GM23338 (cell line): ENCODE measurements around the gene DYNC2LI1. TPM values are rescaled to one million over a fixed set of nuclear protein-coding genes. Genes with fewer than 3 reads are reported as not detected.

Experiments
- ATAC-seq: fragments of 200-7000 bp; cut with Tn5 transposase; 3 replicates; pipeline ENCODE4 v1.9.1; 2020
- DNase-seq: peaks from one replicate; pipeline ENCODE4 v3.0.0-alpha.2; 2015; ENCODE audit warnings: low spot score
- H2AFZ ChIP-seq: fragments of 200-600 bp; sonication (generic); 2 replicates; pipeline ENCODE4 v1.8.0; 2016; ENCODE audit warnings: antibody characterized with exemption, mild to moderate bottlenecking, moderate library complexity
- H3F3A ChIP-seq: fragments of 200-600 bp; sonication (generic); replicated peaks from 2 replicates; pipeline ENCODE4 v1.8.0; 2017; ENCODE audit warnings: antibody characterized with exemption, mixed run types, low read depth
- H3K27ac ChIP-seq: fragments of 200-600 bp; sonication (generic); 2 replicates; pipeline ENCODE4 v1.6.1; 2016; ENCODE audit warnings: low read depth
- H3K27me3 ChIP-seq: fragments of 200-600 bp; sonication (generic); 2 replicates; pipeline ENCODE4 v1.8.0; 2016; ENCODE audit warnings: mild to moderate bottlenecking, mixed run types, moderate library complexity; ENCODE audit not compliant: insufficient read depth
- H3K36me3 ChIP-seq: fragments of 200-600 bp; sonication (generic); 2 replicates; pipeline ENCODE4 v1.8.0; 2016; ENCODE audit warnings: mild to moderate bottlenecking; ENCODE audit not compliant: insufficient read depth
- H3K4me1 ChIP-seq: fragments of 200-600 bp; sonication (generic); 2 replicates; pipeline ENCODE4 v1.8.0; 2016; ENCODE audit warnings: mild to moderate bottlenecking, moderate library complexity; ENCODE audit not compliant: insufficient read depth
- H3K4me2 ChIP-seq: fragments of 200-600 bp; sonication (generic); 2 replicates; pipeline ENCODE4 v1.7.1; 2017; ENCODE audit warnings: mixed run types
- H3K4me3 ChIP-seq: fragments of 200-600 bp; sonication (generic); 2 replicates; pipeline ENCODE4 v1.6.1; 2016; ENCODE audit warnings: mixed run types
- H3K79me2 ChIP-seq: fragments of 200-600 bp; sonication (generic); replicated peaks from 2 replicates; pipeline ENCODE4 v1.8.0; 2017; ENCODE audit warnings: mild to moderate bottlenecking; ENCODE audit not compliant: insufficient read depth
- H3K9me2 ChIP-seq: fragments of 200-600 bp; sonication (generic); 2 replicates; pipeline ENCODE4 v1.8.0; 2017; ENCODE audit not compliant: insufficient read depth
- H4K20me1 ChIP-seq: fragments of 200-600 bp; sonication (generic); replicated peaks from 2 replicates; pipeline ENCODE4 v1.8.0; 2017; ENCODE audit warnings: mild to moderate bottlenecking; ENCODE audit not compliant: insufficient read depth
- H3K27ac Mint-ChIP-seq: 2 replicates; pipeline ENCODE4 v1.8.0; 2020; ENCODE audit warnings: inconsistent platforms, mild to moderate bottlenecking, moderate library complexity, mixed read lengths
- H3K27me3 Mint-ChIP-seq: 3 replicates; pipeline ENCODE4 v1.8.0; 2022; ENCODE audit warnings: low read depth, mild to moderate bottlenecking, moderate library complexity, mixed read lengths, inconsistent platforms; ENCODE audit not compliant: insufficient read depth, poor library complexity
- H3K36me3 Mint-ChIP-seq: 3 replicates; pipeline ENCODE4 v1.8.0; 2021; ENCODE audit warnings: low read depth, mild to moderate bottlenecking, inconsistent platforms, moderate library complexity, mixed read lengths
- H3K4me1 Mint-ChIP-seq: 3 replicates; pipeline ENCODE4 v1.8.0; 2020; ENCODE audit warnings: mild to moderate bottlenecking, inconsistent platforms, mixed read lengths
- H3K4me3 Mint-ChIP-seq: 3 replicates; pipeline ENCODE4 v1.8.0; 2021; ENCODE audit warnings: moderate library complexity, mild to moderate bottlenecking, inconsistent platforms, mixed read lengths
- H3K9me3 Mint-ChIP-seq: 3 replicates; pipeline ENCODE4 v1.8.0; 2020; ENCODE audit warnings: moderate library complexity, mild to moderate bottlenecking, inconsistent platforms, mixed read lengths
- CREB1 ChIP-seq: fragments of 250-450 bp; sonication (Bioruptor Pico); IDR thresholded peaks from 2 replicates; pipeline ENCODE4 v1.5.0; 2020; ENCODE audit warnings: low read depth, mild to moderate bottlenecking, moderate library complexity
- ETS1 ChIP-seq: IDR thresholded peaks from 2 replicates; pipeline ENCODE4 v1.6.1; 2016; ENCODE audit warnings: antibody characterized with exemption
- EZH2 ChIP-seq: fragments of 200-600 bp; sonication (generic); IDR thresholded peaks from one replicate; pipeline ENCODE4 v1.8.0; 2017; ENCODE audit warnings: antibody characterized with exemption, mild to moderate bottlenecking, low read depth; ENCODE audit not compliant: unreplicated experiment
- EZH2phosphoT487 ChIP-seq: fragments of 200-600 bp; sonication (generic); IDR thresholded peaks from one replicate; pipeline ENCODE4 v1.8.1; 2018; ENCODE audit warnings: antibody characterized with exemption; ENCODE audit not compliant: unreplicated experiment
- JUNB ChIP-seq: IDR thresholded peaks from one replicate; pipeline ENCODE4 v1.6.1; 2016; ENCODE audit warnings: antibody characterized with exemption; ENCODE audit not compliant: unreplicated experiment
- NANOG ChIP-seq: IDR thresholded peaks from 2 replicates; pipeline ENCODE4 v1.6.1; 2016; ENCODE audit warnings: antibody characterized with exemption, borderline replicate concordance
- POLR2AphosphoS5 ChIP-seq: IDR thresholded peaks from 2 replicates; pipeline ENCODE4 v1.6.1; 2016; ENCODE audit warnings: antibody characterized with exemption, low read depth
- STAT1 ChIP-seq: IDR thresholded peaks from one replicate; pipeline ENCODE4 v1.6.1; 2016; ENCODE audit warnings: antibody characterized with exemption; ENCODE audit not compliant: unreplicated experiment
- ZNF114 ChIP-seq: fragments of 250-450 bp; sonication (Bioruptor Pico); IDR thresholded peaks from 2 replicates; pipeline ENCODE4 v1.5.0; 2020; ENCODE audit warnings: mild to moderate bottlenecking, moderate library complexity
- ZNF331 ChIP-seq: fragments of 250-450 bp; sonication (Bioruptor Pico); IDR thresholded peaks from 2 replicates; pipeline ENCODE4 v1.5.0; 2020; ENCODE audit warnings: low read depth, mild to moderate bottlenecking, moderate library complexity
- ZNF462 ChIP-seq: fragments of 250-450 bp; sonication (Bioruptor Pico); IDR thresholded peaks from 2 replicates; pipeline ENCODE4 v1.5.0; 2020; ENCODE audit warnings: mild to moderate bottlenecking, moderate library complexity
- polyA plus RNA-seq: library from polyadenylated mRNA; unstranded; fragments of >200 nt; fragmentation: Nextera tagmentation; extraction: Ambion mirVana; gene quantifications from 2 replicates; pipeline ENCODE4 v1.2.1, GENCODE V29; 2016
- total RNA-seq: library from RNA; depleted of rRNA; stranded (reverse); fragments of >200 nt; shearing (Covaris generic); gene quantifications from 2 replicates; pipeline ENCODE4 v1.2.3, GENCODE V29; 2014
- TF ChIP-seq, protein P1 (sequence below): IDR thresholded peaks from one replicate; pipeline ENCODE4 v1.6.1; 2018; ENCODE audit warnings: antibody characterized with exemption; ENCODE audit not compliant: unreplicated experiment
- TF ChIP-seq, protein P2 (sequence below), 2 experiments: fragments of 200-600 bp in 1 of 2; sonication (generic) in 1 of 2; conservative IDR thresholded peaks; 2 replicates each; pipeline versions ENCODE4 v1.5.1 to v1.6.1; 2016 to 2017; ENCODE audit warnings: antibody characterized with exemption in 2 of 2, low read depth in 2 of 2, mild to moderate bottlenecking in 2 of 2, moderate library complexity in 1 of 2

The DYNC2LI1 gene
- total and polyA plus RNA-seq, 2 experiments from 2014 or later: 8.4 to 11.5 TPM

DNA sequence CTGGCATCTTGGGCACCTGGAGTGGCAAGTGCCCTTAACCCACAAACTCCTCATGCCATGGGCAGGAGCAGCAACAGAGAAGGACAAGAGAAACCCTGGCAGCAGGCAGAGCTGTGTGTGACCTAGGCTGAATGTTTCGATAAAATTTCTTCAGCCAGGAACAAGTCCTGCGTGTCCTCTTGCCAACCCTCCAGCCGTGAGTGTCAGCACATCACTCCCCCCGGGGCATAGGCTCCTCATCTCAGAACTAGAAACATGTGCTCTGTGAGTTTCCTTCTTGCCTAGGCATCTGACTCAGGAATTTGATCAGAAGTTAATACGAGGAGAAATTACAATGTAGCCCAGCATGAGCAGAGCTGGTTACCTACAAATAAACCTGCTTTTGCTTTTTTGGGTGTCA, 67.1 kb downstream of the DYNC2LI1 start:
- H3K4me1 Mint-ChIP-seq: peaks cover 15% of the 10 kb centered on the region
- 0 out of 2 replicates have a peak overlapping the region, but pooled peaks have one; percentile 14 for H2AFZ ChIP-seq
- no peak for DNase-seq
- H3K27me3 ChIP-seq: no peaks in the 10 kb centered on the region
- H3K27me3 Mint-ChIP-seq: peaks cover 5% of the 10 kb centered on the region
- no peaks in the 10 kb centered on the region for H3K79me2 ChIP-seq
- H3F3A ChIP-seq: no peaks in the 10 kb centered on the region
- H3K4me3 ChIP-seq: no peak overlapping the region
- TF ChIP-seq JUNB: no peak
- no peak for TF ChIP-seq CREB1 (CRISPR knock-in tag)
- TF ChIP-seq ETS1: no peak
- no peak for TF ChIP-seq ZNF462 (CRISPR knock-in tag)
- no peak for TF ChIP-seq EZH2
- no peak for TF ChIP-seq STAT1
- no peak for TF ChIP-seq EZH2phosphoT487
- no peak for TF ChIP-seq ZNF331 (CRISPR knock-in tag)
- TF ChIP-seq, protein P1, sequence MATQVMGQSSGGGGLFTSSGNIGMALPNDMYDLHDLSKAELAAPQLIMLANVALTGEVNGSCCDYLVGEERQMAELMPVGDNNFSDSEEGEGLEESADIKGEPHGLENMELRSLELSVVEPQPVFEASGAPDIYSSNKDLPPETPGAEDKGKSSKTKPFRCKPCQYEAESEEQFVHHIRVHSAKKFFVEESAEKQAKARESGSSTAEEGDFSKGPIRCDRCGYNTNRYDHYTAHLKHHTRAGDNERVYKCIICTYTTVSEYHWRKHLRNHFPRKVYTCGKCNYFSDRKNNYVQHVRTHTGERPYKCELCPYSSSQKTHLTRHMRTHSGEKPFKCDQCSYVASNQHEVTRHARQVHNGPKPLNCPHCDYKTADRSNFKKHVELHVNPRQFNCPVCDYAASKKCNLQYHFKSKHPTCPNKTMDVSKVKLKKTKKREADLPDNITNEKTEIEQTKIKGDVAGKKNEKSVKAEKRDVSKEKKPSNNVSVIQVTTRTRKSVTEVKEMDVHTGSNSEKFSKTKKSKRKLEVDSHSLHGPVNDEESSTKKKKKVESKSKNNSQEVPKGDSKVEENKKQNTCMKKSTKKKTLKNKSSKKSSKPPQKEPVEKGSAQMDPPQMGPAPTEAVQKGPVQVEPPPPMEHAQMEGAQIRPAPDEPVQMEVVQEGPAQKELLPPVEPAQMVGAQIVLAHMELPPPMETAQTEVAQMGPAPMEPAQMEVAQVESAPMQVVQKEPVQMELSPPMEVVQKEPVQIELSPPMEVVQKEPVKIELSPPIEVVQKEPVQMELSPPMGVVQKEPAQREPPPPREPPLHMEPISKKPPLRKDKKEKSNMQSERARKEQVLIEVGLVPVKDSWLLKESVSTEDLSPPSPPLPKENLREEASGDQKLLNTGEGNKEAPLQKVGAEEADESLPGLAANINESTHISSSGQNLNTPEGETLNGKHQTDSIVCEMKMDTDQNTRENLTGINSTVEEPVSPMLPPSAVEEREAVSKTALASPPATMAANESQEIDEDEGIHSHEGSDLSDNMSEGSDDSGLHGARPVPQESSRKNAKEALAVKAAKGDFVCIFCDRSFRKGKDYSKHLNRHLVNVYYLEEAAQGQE: no peak
- no peak for TF ChIP-seq NANOG
- TF ChIP-seq, protein P2, sequence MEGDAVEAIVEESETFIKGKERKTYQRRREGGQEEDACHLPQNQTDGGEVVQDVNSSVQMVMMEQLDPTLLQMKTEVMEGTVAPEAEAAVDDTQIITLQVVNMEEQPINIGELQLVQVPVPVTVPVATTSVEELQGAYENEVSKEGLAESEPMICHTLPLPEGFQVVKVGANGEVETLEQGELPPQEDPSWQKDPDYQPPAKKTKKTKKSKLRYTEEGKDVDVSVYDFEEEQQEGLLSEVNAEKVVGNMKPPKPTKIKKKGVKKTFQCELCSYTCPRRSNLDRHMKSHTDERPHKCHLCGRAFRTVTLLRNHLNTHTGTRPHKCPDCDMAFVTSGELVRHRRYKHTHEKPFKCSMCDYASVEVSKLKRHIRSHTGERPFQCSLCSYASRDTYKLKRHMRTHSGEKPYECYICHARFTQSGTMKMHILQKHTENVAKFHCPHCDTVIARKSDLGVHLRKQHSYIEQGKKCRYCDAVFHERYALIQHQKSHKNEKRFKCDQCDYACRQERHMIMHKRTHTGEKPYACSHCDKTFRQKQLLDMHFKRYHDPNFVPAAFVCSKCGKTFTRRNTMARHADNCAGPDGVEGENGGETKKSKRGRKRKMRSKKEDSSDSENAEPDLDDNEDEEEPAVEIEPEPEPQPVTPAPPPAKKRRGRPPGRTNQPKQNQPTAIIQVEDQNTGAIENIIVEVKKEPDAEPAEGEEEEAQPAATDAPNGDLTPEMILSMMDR (conservative IDR thresholded peaks at IDR 0.05; ENCODE audit: low read depth in 2 of 2): no peak
- TF ChIP-seq ZNF114 (CRISPR knock-in tag): no peak
- TF ChIP-seq POLR2AphosphoS5: no peak
- H4K20me1 ChIP-seq: no peaks in the 10 kb centered on the region
- no peak overlapping the region for H3K27ac Mint-ChIP-seq
- ATAC-seq: no peak
- no peak overlapping the region for H3K27ac ChIP-seq
- no peaks in the 10 kb centered on the region for H3K9me3 Mint-ChIP-seq
- 0 out of 2 replicates have a peak, but pooled peaks cover 5% of the 10 kb centered on the region for H3K9me2 ChIP-seq
- H3K36me3 ChIP-seq: no peaks in the 10 kb centered on the region
- H3K4me1 ChIP-seq: no peaks in the 10 kb centered on the region; the same call in 1 of the 2 replicates
- no peak overlapping the region for H3K4me3 Mint-ChIP-seq
- no peak overlapping the region for H3K4me2 ChIP-seq
- no peaks in the 10 kb centered on the region for H3K36me3 Mint-ChIP-seq
